ENCODE results near the gene RXRA. TPM values are rescaled to one million over a fixed set of nuclear protein-coding genes. Genes with fewer than 3 reads are reported as not detected.

RXRA gene
- total and polyA plus RNA-seq, 7 experiments from 2014 or later, result 0.31 to 59.5 (median 8.4) TPM

- Histone ChIP-seq H3K27ac (ENCODE audit: low read depth, low read length) (no peak overlapping the region), H3K27me3 (ENCODE audit: control insufficient read depth in 2 of 2, insufficient read depth in 2 of 2, low read length in 2 of 2) (no peaks in the 10 kb centered on the region), H3K9me3 (ENCODE audit: control insufficient read depth in 2 of 3, low read length in 3 of 3) (no peaks in the 10 kb centered on the region), H3K36me3 (ENCODE audit: control insufficient read depth in 2 of 3, insufficient read depth in 3 of 3, low read length in 3 of 3) (peaks cover 0 to 12% (median 0%) of the 10 kb centered on the region in 3 experiments), H3K4me1 (ENCODE audit: control insufficient read depth in 2 of 2, insufficient read depth in 2 of 2, low read length in 2 of 2) (no peaks in the 10 kb centered on the region), H3K4me3 (ENCODE audit: low read length) (no peak overlapping the region)
- no peak for DNase-seq
- Mint-ChIP-seq H3K9me3 (no peaks in the 10 kb centered on the region), H3K4me3 (no peak overlapping the region), H3K27ac (no peak overlapping the region), H3K36me3 (peaks cover 0 to 11% (median 0%) of the 10 kb centered on the region in 5 donors), H3K4me1 (peaks cover 0 to 2% (median 0%) of the 10 kb centered on the region in 7 donors), H3K27me3 (no peaks in the 10 kb centered on the region)
- no peak for ATAC-seq
- CTCF ChIA-PET, result no interaction called here
- POLR2A ChIA-PET, result no interaction called here
- intact Hi-C loops (cut with micrococcal nuclease), result no loop called here
Measured at GRCh38 chr9:134433909-134434882, 107.9 kb downstream of the RXRA start.

GRCh38 chr9:134434894-134435506 lies 108.7 kb downstream of the RXRA start:
- DNase-seq (no peak), ATAC-seq (no peak)
- ChIA-PET POLR2A (no interaction called here), CTCF (interaction anchor here (1.4 kb wide), 1 partner anchor 264 kb away, joined by 3 read pairs; no protein-coding TSS in a partner anchor)
- intact Hi-C loops (cut with micrococcal nuclease), result no loop called here
- Histone ChIP-seq H3K27ac (ENCODE audit: low read depth, low read length) (no peak overlapping the region), H3K36me3 (ENCODE audit: control insufficient read depth in 2 of 3, insufficient read depth in 3 of 3, low read length in 3 of 3) (peaks cover 0 to 12% (median 0%) of the 10 kb centered on the region in 3 experiments), H3K27me3 (ENCODE audit: control insufficient read depth in 2 of 2, insufficient read depth in 2 of 2, low read length in 2 of 2) (no peaks in the 10 kb centered on the region), H3K9me3 (ENCODE audit: control insufficient read depth in 2 of 3, low read length in 3 of 3) (no peaks in the 10 kb centered on the region), H3K4me1 (ENCODE audit: control insufficient read depth in 2 of 2, insufficient read depth in 2 of 2, low read length in 2 of 2) (no peaks in the 10 kb centered on the region), H3K4me3 (ENCODE audit: low read length) (no peak overlapping the region)
- Mint-ChIP-seq H3K4me1 (peaks cover 0 to 3% (median 0%) of the 10 kb centered on the region in 7 donors), H3K36me3 (peaks cover 0 to 9% (median 0%) of the 10 kb centered on the region in 5 donors), H3K27me3 (no peaks in the 10 kb centered on the region), H3K4me3 (no peak overlapping the region), H3K27ac (no peak overlapping the region), H3K9me3 (no peaks in the 10 kb centered on the region)

GRCh38 chr9:134435550-134436378 lies 109.5 kb downstream of the RXRA start:
- Mint-ChIP-seq H3K9me3 (no peaks in the 10 kb centered on the region), H3K27ac (peak overlapping the region in 3 of 9 donors; percentile 10 to 40 (median 17)), H3K36me3 (peaks cover 0 to 9% (median 0%) of the 10 kb centered on the region in 5 donors), H3K4me3 (no peak overlapping the region), H3K4me1 (peaks cover 0 to 6% (median 0%) of the 10 kb centered on the region in 7 donors), H3K27me3 (peaks cover 0 to 2% (median 0%) of the 10 kb centered on the region in 5 donors)
- ChIA-PET CTCF (interaction anchor here (1.4 kb wide), 1 partner anchor 265 kb away, joined by 3 read pairs; no protein-coding TSS in a partner anchor), POLR2A (no interaction called here)
- ATAC-seq, result no peak
- Histone ChIP-seq H3K4me3 (ENCODE audit: low read length) (no peak overlapping the region), H3K4me1 (ENCODE audit: control insufficient read depth in 2 of 2, insufficient read depth in 2 of 2, low read length in 2 of 2) (no peaks in the 10 kb centered on the region), H3K36me3 (ENCODE audit: control insufficient read depth in 2 of 3, insufficient read depth in 3 of 3, low read length in 3 of 3) (peaks cover 0 to 12% (median 0%) of the 10 kb centered on the region in 3 experiments), H3K27me3 (ENCODE audit: control insufficient read depth in 2 of 2, insufficient read depth in 2 of 2, low read length in 2 of 2) (no peaks in the 10 kb centered on the region), H3K27ac (ENCODE audit: low read depth, low read length) (no peak overlapping the region), H3K9me3 (ENCODE audit: control insufficient read depth in 2 of 3, low read length in 3 of 3) (no peaks in the 10 kb centered on the region)
- intact Hi-C loops (cut with micrococcal nuclease), result no loop called here
- no peak for DNase-seq

GRCh38 chr9:134436379-134436762 lies 110.1 kb downstream of the RXRA start:
- DNase-seq, result no peak
- Mint-ChIP-seq H3K4me3 (no peak overlapping the region), H3K4me1 (peaks cover 0 to 6% (median 0%) of the 10 kb centered on the region in 7 donors), H3K36me3 (peaks cover 0 to 9% (median 0%) of the 10 kb centered on the region in 5 donors), H3K9me3 (peaks cover 0 to 2% (median 0%) of the 10 kb centered on the region in 11 donors), H3K27me3 (peaks cover 0 to 2% (median 1%) of the 10 kb centered on the region in 5 donors), H3K27ac (peak overlapping the region in 2 of 9 donors; percentile 40 to 72)
- POLR2A ChIA-PET, result no interaction called here
- H3K27me3 ChIP-seq (ENCODE audit: control insufficient read depth in 2 of 2, insufficient read depth in 2 of 2, low read length in 2 of 2), result no peaks in the 10 kb centered on the region
- no peak for ATAC-seq
- H3K9me3 ChIP-seq (ENCODE audit: control insufficient read depth in 2 of 3, low read length in 3 of 3), result no peaks in the 10 kb centered on the region
- H3K4me3 ChIP-seq (ENCODE audit: low read length), result no peak overlapping the region
- CTCF ChIA-PET, result interaction anchor here (1.4 kb wide), 1 partner anchor 266 kb away, joined by 3 read pairs; no protein-coding TSS in a partner anchor
- intact Hi-C loops (cut with micrococcal nuclease), result no loop called here
- H3K27ac ChIP-seq (ENCODE audit: low read depth, low read length), result no peak overlapping the region
- H3K4me1 ChIP-seq (ENCODE audit: control insufficient read depth in 2 of 2, insufficient read depth in 2 of 2, low read length in 2 of 2), result no peaks in the 10 kb centered on the region
- peaks cover 0 to 12% (median 0%) of the 10 kb centered on the region in 3 experiments for H3K36me3 ChIP-seq (ENCODE audit: control insufficient read depth in 2 of 3, insufficient read depth in 3 of 3, low read length in 3 of 3)

- ATAC-seq (no peak), DNase-seq (no peak)
Measured at GRCh38 chr9:134436911-134437310, 110.7 kb downstream of the RXRA start.

More at GRCh38 chr9:134436911-134437310, 110.7 kb downstream of the RXRA start:
- no peaks in the 10 kb centered on the region for H3K9me3 ChIP-seq (ENCODE audit: control insufficient read depth in 2 of 3, low read length in 3 of 3)
- peaks cover 0 to 12% (median 0%) of the 10 kb centered on the region in 3 experiments for H3K36me3 ChIP-seq (ENCODE audit: control insufficient read depth in 2 of 3, insufficient read depth in 3 of 3, low read length in 3 of 3)
- H3K4me1 Mint-ChIP-seq, result peaks cover 0 to 7% (median 0%) of the 10 kb centered on the region in 7 donors
- peaks cover 0 to 2% (median 0%) of the 10 kb centered on the region in 11 donors for H3K9me3 Mint-ChIP-seq
- peaks cover 0 to 9% (median 0%) of the 10 kb centered on the region in 5 donors for H3K36me3 Mint-ChIP-seq
- no peaks in the 10 kb centered on the region for H3K27me3 ChIP-seq (ENCODE audit: control insufficient read depth in 2 of 2, insufficient read depth in 2 of 2, low read length in 2 of 2)
- POLR2A ChIA-PET, result no interaction called here
- H3K4me3 Mint-ChIP-seq, result no peak overlapping the region
- H3K27ac Mint-ChIP-seq, result no peak overlapping the region
- peaks cover 0 to 4% (median 3%) of the 10 kb centered on the region in 5 donors for H3K27me3 Mint-ChIP-seq
- no peaks in the 10 kb centered on the region for H3K4me1 ChIP-seq (ENCODE audit: control insufficient read depth in 2 of 2, insufficient read depth in 2 of 2, low read length in 2 of 2)
- intact Hi-C loops (cut with micrococcal nuclease), result no loop called here
- CTCF ChIA-PET, result no interaction called here
- H3K27ac ChIP-seq (ENCODE audit: low read depth, low read length), result no peak overlapping the region
- H3K4me3 ChIP-seq (ENCODE audit: low read length), result no peak overlapping the region
